ENCODE measurements around the gene IGSF8.

Gene IGSF8

GRCh38 chr1:160103658-160104408 lies 5.4 kb upstream of the IGSF8 start:
- no peak for DNase-seq (ENCODE audit: low read depth in 2 of 2)

DNA sequence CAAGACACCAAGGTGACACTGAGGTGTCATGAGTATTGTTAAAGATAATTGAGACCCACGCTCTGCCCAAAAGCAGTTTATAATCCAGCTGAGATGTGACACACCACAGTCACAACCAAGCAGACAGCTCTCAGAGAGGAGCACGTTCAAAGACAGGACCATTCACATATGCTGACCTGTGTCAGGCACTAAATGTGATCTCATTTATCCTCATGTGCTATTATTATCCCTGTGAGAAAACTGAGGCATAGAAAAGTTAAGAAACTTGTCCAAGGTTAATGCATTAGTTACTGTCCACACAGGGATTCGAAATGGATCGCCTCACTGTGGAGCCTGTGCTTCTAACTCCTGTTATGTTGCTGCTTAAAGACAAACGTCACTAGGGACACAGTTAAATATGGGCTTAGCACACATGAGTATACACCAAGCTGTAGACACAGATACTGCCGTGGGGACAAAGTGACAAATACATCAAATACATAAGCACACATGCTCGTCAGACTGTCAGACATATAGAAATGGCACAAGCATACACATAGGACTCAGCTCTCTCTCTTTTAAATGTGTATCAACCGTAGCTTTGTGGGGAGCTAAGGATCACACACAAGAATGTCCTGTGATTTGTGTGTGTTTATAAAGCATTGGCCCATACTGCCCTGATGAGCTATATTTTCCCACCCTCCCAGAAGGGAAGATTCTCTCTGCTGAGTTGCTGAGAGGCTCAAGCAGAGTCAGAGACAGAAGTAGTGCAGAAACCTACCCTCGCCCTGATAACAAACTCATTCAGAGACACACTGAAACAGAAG lies 3.5 kb upstream of the IGSF8 start:
- DNase-seq (ENCODE audit: low read depth in 2 of 2): no peak

DNA sequence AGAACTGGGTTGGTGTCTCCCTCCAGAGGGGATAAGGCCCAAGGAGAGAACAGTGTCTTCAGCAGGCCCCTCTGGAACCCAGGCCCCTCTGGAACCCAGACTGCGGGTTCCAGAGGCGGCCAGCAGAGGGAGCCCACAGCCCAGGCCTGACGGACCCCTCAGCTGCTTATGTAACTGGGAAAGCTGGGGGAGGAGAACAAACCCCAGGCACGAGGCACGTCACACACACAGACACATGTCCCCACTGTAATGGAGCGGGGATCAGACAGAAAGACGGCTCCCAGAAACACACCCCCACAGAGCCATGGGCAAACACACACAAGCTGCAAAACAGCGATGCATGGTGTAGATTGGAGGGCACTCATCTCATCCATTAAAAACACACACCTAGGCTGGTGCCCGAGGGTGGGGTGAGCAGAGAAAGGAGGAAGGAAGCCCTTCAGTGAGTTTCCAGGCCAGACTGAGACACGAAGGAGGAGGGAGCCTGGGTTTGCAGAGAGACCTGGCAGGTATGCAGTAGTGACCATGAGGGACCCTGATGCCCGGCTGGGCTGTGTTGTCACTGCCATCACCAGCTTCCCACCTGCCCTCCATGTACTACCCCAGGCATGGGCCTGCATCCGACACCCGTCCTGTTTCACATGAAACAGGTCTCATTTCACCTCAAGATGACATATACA lies 2.8 kb upstream of the IGSF8 start:
- DNase-seq (ENCODE audit: low read depth in 2 of 2): peak; percentile 44 to 54

GRCh38 chr1:160099716-160100375 lies 1.4 kb upstream of the IGSF8 start:
- DNase-seq (ENCODE audit: low read depth in 2 of 2): no peak

DNA sequence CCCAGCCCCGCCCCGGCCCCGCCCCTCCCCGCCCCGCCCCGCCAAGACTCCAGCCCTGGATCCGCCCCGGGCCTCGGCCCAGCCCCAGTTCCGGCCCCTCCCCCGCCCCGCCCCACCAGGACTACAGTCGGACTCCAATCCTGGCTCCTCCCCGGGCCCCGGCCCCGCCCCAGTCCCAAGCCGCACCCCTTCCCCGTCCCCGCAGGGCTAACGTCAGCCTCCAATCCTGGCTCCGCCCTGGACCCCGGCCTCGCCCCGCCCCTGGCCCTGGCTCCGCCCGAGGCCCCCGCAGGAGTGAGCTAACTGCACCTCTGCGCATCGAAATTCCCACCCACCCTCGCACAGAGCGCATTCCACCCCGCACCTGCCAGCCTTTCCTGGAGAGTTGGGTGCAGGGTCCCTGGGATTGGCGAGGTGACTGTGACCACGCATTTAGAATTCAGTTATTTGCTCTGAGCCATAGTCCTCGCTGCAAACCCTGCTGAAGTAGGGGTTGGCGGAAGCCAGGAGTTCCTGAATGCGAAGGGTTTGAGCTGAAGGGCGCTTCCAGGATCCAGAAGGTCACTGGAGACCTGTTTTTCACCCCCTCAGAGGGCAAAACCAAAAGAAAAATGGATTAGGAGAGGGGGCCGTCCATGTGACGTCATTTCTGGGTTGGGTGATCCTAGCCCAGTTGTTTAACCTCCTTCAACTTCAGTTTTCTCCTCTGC lies 588 bp upstream of the IGSF8 start:
- DNase-seq (ENCODE audit: low read depth in 2 of 2): peak; percentile 98 to 99

DNA sequence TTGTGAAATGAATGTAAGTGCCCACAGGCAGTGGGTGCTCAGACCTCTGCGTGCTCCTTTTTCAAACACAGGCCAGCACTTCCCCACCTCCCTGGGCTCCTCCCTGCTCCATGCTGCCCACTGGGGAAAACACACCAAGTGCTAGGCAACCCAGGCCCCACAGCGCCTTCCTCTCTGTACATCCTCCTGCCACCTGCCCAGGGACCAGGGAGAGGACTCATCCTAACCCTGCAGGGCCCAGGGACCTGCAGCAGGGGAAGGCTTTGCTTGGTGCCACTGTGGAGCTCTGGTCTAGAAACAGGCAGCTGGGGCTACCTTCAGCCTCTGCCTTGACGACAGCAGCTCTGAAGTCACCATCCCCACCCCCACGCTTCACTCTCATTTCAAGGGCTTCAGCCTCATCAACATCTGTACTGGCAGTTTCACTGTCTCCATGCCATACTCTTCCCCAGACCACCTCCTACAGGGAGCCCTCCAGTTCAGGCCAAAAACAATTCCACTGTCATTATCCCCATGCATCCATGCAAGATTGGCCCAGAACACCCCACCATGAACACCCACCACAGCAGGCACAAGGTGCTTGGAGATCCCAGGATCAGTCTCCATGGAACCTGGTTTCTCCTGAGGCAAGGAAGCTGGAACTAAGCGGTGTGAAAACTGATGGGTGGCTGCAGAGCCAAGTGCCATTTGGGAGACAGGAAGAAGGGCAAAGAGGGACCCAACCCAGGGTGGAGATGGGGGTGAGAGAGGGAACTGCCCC lies 1.1 kb downstream of the IGSF8 start:
- no peak for DNase-seq (ENCODE audit: low read depth in 2 of 2)

DNA sequence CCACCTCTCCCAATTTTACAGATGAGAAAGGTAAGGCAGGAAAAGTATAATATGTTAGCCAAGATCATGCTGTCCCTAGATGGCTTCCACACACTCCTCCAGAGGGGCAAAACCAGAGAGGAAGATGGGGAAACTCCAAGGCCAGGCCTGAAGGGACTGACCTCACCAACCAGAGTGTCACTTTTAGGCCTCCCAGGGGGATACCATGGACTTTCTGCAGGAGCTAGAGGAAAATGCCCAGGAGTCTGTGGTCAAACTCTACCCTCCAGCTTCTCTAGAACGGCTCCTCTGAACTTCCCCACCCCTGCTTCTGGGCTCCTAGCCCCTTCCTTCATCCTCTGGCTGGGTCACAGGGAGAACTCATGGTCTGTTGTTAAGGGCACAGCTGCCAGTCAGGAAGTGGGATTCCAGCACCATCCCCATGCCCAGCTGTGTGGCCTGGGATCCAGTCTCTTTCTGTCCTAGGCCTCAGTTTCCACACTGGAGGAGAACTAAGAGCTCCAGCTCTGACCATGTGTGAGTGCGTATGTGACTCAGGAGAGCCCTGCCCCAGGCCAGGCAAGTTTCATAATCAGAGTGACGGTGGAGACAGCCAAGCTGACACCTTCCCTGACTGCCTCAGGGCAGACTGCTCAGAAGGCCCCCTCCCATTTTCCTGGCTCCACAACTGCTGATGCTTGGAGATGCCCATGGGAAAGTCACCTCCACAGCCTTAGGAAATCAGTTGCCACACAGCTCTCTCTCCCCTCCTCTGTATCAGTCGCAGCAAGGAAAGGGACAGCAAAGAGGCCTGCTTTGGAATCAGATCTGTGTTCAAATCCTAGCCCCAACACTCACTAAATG lies 1.9 kb downstream of the IGSF8 start:
- DNase-seq (ENCODE audit: low read depth in 2 of 2): no peak

DNA sequence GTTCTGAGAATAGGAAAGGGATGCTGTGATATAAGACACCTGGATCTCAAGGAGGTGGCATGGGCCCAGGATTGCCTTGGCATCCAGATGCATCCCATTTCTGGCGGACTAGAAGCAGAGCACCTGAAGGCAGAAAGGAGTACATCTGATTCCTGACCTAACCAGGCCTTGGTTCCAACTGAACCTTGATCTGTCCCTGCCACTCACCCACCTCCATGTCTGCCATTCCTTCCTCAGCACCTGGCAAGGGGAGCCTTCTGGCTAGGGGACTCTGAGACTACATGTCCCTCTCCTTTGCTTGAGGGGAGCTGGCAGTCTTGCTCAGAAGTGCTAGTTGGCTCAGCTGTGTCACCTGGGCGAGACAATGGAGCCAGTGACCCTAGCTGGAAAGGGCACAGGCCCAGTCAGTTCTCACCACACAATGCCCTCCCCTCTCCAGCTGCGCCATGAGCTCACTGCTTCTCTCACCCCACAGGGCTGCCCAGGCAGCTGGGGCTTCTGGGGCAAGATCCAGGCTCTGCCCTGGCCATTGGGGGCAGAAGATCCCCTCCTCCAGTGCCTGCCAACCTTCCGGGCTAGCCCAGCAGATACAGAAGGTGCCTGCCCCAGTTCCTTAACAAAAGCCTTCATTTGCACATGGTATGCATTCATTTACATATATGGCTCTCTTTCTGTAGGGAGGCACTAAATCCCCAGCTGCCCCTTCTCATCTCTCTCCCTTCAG lies 2.9 kb downstream of the IGSF8 start:
- DNase-seq (ENCODE audit: low read depth in 2 of 2): no peak

- no peak for DNase-seq (ENCODE audit: low read depth in 2 of 2)
Measured at GRCh38 chr1:160094806-160095205, 3.6 kb downstream of the IGSF8 start.

DNA sequence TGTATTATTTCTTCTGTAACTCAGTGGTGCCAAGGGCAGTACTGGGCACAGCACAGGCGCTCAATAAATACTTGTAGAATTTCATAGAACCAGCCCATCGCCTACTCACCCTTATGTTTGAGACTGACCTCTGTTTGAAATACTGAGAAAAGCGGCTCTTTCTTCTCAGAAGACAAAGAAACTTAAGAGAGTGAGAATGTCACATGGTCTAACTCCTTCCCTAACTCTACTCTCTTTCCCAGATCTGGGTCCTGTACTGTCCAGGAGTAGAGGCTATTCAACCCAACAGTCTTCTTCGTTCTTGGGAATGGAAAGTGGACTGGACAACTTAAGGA lies 4.2 kb downstream of the IGSF8 start:
- DNase-seq (ENCODE audit: low read depth in 2 of 2): no peak

GRCh38 chr1:160093624-160094290 lies 4.7 kb downstream of the IGSF8 start:
- DNase-seq (ENCODE audit: low read depth in 2 of 2): no peak

DNA sequence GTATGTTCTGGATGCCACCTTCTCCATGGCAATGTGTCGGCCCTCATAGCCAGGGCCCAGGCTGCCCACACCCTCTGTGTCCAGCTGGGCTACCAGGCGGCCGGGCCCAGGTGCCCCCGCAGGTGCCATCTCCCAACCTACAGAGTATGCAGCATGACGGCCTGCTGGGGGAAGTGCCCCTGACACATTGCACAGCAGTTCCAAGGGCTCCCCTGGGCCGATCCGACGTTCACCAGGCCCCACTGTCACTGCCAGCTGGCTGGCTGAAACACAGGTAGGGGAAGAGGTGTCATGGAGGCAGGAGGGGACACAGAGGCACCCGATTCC lies 5.4 kb downstream of the IGSF8 start:
- DNase-seq (ENCODE audit: low read depth in 2 of 2): no peak

DNA sequence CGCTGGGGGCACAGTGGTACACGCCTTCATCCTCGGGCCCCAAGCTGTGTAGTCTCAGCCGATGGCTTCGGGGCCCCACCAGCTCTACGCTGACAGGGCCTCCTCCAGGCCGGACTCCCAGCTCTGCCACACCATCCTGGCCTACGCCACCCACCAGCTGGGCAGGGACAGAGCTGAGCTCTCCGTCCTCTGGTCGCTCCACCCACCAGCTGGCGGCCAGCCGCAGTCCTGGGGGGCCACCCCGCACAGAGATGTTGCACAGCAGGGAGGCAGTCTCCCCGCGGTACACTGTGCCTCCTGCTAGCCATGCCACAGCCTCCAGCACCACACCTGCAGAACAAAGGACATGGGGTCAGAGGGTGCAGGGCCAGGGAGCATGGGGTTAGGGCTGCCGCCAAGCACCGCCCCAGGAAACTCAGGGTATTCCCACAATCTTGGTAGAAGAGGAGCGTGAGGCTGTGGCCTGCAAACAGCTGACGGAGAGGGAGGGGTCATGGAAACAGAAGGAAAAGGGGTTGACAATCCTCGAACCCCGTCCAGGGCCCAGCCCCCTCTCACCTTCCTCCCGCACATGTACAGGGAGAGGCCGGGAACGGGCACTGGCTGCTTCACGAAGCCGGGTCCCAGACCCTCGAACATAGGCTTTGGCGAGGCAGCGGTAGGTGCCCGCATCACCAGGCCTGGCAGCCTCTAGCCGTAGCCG lies 5.9 kb downstream of the IGSF8 start:
- no peak for DNase-seq (ENCODE audit: low read depth in 2 of 2)

DNA sequence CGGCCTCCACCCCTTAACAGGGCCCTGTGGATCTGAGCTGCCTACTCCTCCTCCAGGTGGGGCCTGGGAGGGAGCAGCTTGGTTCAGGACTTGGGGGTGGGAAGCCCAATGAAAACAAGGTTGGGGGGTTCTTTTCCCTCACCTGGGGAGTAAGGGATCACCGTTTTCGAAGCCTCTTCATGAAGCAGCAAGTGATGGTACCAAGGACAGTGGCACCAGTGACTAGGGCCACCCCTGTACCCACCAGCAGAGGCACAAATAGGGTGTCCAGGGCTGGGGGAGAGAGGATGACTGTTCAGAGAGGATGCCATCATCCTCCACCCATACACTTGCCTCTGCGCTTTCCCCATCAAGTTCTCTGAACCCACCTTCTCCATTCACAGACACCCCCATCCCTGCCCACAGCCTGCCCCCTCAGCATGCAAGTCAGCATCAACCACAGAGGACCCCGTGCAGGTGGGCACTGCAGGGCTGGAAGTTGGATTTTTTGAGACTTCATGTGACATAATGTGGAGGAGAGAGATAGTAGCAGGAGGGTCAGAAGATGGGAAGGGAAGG lies 6.7 kb downstream of the IGSF8 start:
- DNase-seq (ENCODE audit: low read depth in 2 of 2): no peak

GRCh38 chr1:160090760-160091159 lies 7.7 kb downstream of the IGSF8 start:
- DNase-seq (ENCODE audit: low read depth in 2 of 2): no peak

DNA sequence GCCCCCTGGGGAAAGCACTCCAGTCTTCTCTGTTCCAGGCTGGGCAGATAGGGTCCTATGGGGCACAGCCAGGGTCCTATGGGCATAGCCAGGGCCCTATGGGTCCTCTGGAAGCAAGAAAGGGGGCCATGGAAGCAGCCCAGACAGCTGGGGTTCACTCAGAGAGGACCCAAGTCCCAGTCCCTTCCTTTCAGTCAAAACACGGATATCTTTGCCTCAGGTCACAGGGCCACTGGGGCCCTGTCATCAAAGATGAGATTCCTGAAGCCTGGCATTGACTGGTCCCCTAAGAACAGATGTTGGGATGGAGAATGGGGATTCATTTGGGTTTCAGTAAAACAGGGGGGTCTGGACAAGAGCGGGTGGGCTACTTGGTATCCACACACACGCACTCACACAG lies 8.5 kb downstream of the IGSF8 start:
- no peak for DNase-seq (ENCODE audit: low read depth in 2 of 2)

DNA sequence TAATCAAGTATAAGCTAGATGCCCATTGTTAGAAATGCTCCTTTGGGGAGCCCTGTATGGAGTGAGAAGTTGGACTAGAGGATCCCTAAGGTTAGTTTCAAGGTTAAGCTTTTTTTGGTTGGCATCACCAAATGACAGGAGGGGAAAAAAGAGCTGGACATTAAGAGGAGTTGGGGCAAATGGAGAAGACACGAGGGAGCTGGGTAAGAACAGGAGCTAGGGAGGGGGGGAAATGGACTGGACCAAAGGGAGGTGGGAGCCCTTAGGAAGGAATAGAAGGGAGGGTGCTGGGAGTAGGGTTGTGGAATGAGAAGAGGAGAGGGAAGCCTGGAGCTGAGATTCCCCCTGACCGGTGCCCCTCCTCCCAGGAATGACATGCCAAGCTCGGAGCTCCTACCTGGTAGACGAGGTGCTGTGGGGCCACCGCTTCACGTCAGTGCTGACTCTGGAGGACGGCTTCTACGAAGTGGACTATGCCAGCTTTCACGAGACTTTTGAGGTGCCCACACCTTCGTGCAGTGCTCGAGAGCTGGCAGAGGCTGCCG lies 11.2 kb downstream of the IGSF8 start:
- no peak for DNase-seq (ENCODE audit: low read depth in 2 of 2)

- no peak for DNase-seq (ENCODE audit: low read depth in 2 of 2)
Measured at GRCh38 chr1:160086456-160086892, 11.9 kb downstream of the IGSF8 start.

Measured in stimulated activated CD4-positive, alpha-beta T cell treated with anti-CD3 and anti-CD28 coated beads, Interleukin-1b, Interleukin-23, amount 100 ng/mL, for 1 hour (primary cell).